Measurements from ENCODE around the gene ZCCHC24.

- TF ChIP-seq EZH2 (IDR thresholded peaks at IDR 0.05; ENCODE audit: low read length, missing control alignments) (no peak), CTCF (conservative IDR thresholded peaks at IDR 0.05 in 1 of 2, IDR thresholded peaks at IDR 0.05 in 1 of 2; ENCODE audit: low read depth in 1 of 2, low read length in 2 of 2) (no peak)
These were observed 13.1 kb upstream of the ZCCHC24 start for GRCh38 chr10:79458483-79458882.

Measured in fibroblast of lung (primary cell).